GM19455 (cell line): Measurements from ENCODE around the gene STRN.
"Not testable (repeated sequence)": the region's sequence is repeated elsewhere in the genome, so short reads cannot be mapped to it uniquely, and the experiment has no call there.

Experiments used
- ATAC-seq: cut with Tn5 transposase; IDR thresholded peaks from one replicate; pipeline ENCODE4 v1.9.1; 2021; ENCODE audit not compliant: unreplicated experiment

Gene STRN

GRCh38 chr2:36915627-36916026 lies 50.7 kb downstream of the STRN start:
- ATAC-seq, result no peak

GRCh38 chr2:36912695-36913094 lies 53.6 kb downstream of the STRN start:
- ATAC-seq, result no peak

GRCh38 chr2:36911012-36911411 lies 55.3 kb downstream of the STRN start:
- ATAC-seq, result no peak

GRCh38 chr2:36906277-36906676 lies 60.1 kb downstream of the STRN start:
- ATAC-seq, result no peak

GRCh38 chr2:36904636-36905035 lies 61.7 kb downstream of the STRN start:
- no peak for ATAC-seq

GRCh38 chr2:36902385-36903120 lies 63.8 kb downstream of the STRN start:
- no peak for ATAC-seq

- ATAC-seq, result no peak
These were observed 73.5 kb downstream of the STRN start for GRCh38 chr2:36892805-36893204.

- no peak for ATAC-seq
These were observed 76.5 kb downstream of the STRN start for GRCh38 chr2:36889795-36890194.

GRCh38 chr2:36887095-36887494 lies 79.2 kb downstream of the STRN start:
- ATAC-seq, result not testable (repeated sequence)

GRCh38 chr2:36886664-36887063 lies 79.7 kb downstream of the STRN start:
- ATAC-seq, result no peak

GRCh38 chr2:36885605-36886004 lies 80.7 kb downstream of the STRN start:
- ATAC-seq, result no peak

GRCh38 chr2:36882532-36882931 lies 83.8 kb downstream of the STRN start:
- no peak for ATAC-seq

GRCh38 chr2:36881816-36882215 lies 84.5 kb downstream of the STRN start:
- no peak for ATAC-seq

GRCh38 chr2:36878429-36878828 lies 87.9 kb downstream of the STRN start:
- ATAC-seq, result no peak

GRCh38 chr2:36871068-36871707 lies 95.1 kb downstream of the STRN start:
- no peak for ATAC-seq

- ATAC-seq, result no peak
These were observed 96.7 kb downstream of the STRN start for GRCh38 chr2:36869606-36870005.

GRCh38 chr2:36861896-36862295 lies 104.4 kb downstream of the STRN start:
- ATAC-seq, result no peak

- no peak for ATAC-seq
These were observed 107.0 kb downstream of the STRN start for GRCh38 chr2:36859366-36859792.

- no peak for ATAC-seq
These were observed 107.6 kb downstream of the STRN start for GRCh38 chr2:36858551-36859365.

- no peak for ATAC-seq
These were observed 108.6 kb downstream of the STRN start for GRCh38 chr2:36857713-36858112.

GRCh38 chr2:36855429-36855828 lies 110.9 kb downstream of the STRN start:
- ATAC-seq, result no peak

- no peak for ATAC-seq
These were observed 112.1 kb downstream of the STRN start for GRCh38 chr2:36854241-36854640.
